Upper lobe of left lung (tissue), 4 donors: ENCODE data around the gene RTBDN.

Experiments used
- CTCF ChIP-seq, 6 experiments: fragments of 450-650 bp in 4 of 6; fragments of 200-600 bp in 2 of 6; sonication (generic) in 2 of 6; IDR thresholded peaks; one replicate each; pipeline ENCODE4 v1.5.1; 2016 to 2019; ENCODE audit warnings: antibody characterized with exemption in 6 of 6
- EP300 ChIP-seq, 4 donors: sonication (generic); formaldehyde crosslinking; IDR thresholded peaks; one replicate each; pipeline ENCODE4 v1.5.1; 2017; ENCODE audit warnings: antibody characterized with exemption in 4 of 4, control low read depth in 2 of 4
- POLR2A ChIP-seq, 4 donors: fragments of 450-650 bp; IDR thresholded peaks; one replicate each; pipeline ENCODE4 v1.5.1; 2016 to 2017; ENCODE audit warnings: antibody characterized with exemption in 4 of 4, mild to moderate bottlenecking in 2 of 4
- POLR2AphosphoS5 ChIP-seq, 2 donors: sonication (generic); formaldehyde crosslinking; IDR thresholded peaks; one replicate each; pipeline ENCODE4 v1.5.1; 2017; ENCODE audit warnings: antibody characterized with exemption in 2 of 2

GRCh38 chr19:12794971-12795381, 39.4 kb downstream of the RTBDN start:
- TF ChIP-seq CTCF (IDR thresholded peaks at IDR 0.05) (no peak), EP300 (IDR thresholded peaks at IDR 0.05) (no peak), POLR2A (IDR thresholded peaks at IDR 0.05) (no peak), POLR2AphosphoS5 (IDR thresholded peaks at IDR 0.05) (no peak)
